Lung (tissue), 12 donors: ENCODE results near the gene TDP2. TPM values are rescaled to one million over a fixed set of nuclear protein-coding genes. Genes with fewer than 3 reads are reported as not detected.

ENCODE experiments used
- ATAC-seq: fragments of 200-7000 bp; cut with Tn5 transposase; one replicate; pipeline ENCODE4 v1.9.1; 2020; ENCODE audit warnings: moderate number of reproducible peaks; ENCODE audit not compliant: insufficient read depth, low FRiP score
- DNase-seq, 3 donors: peaks; one replicate each; pipeline ENCODE4 v3.0.0-alpha.2; 2013 to 2017
- H3K27ac ChIP-seq, 2 donors: one replicate each; pipeline ENCODE4 v1.5.1; 2013; ENCODE audit warnings: mild to moderate bottlenecking in 2 of 2, moderate library complexity in 2 of 2, control low read depth in 1 of 2, inconsistent platforms in 1 of 2, low read depth in 1 of 2, low read length in 1 of 2
- H3K27me3 ChIP-seq, 3 donors: one replicate each; pipeline ENCODE4 v1.5.1; 2013; ENCODE audit warnings: low read length in 2 of 3; ENCODE audit not compliant: control insufficient read depth in 3 of 3, insufficient read depth in 3 of 3
- H3K36me3 ChIP-seq, 4 donors: one replicate each; pipeline ENCODE4 v1.5.1; 2013; ENCODE audit warnings: low read length in 4 of 4, mild to moderate bottlenecking in 1 of 4, moderate library complexity in 1 of 4; ENCODE audit not compliant: control insufficient read depth in 4 of 4, insufficient read depth in 4 of 4
- H3K4me1 ChIP-seq, 5 donors: one replicate each; pipeline ENCODE4 v1.5.1; 2013; ENCODE audit warnings: low read length in 5 of 5, mild to moderate bottlenecking in 2 of 5, moderate library complexity in 1 of 5; ENCODE audit not compliant: control insufficient read depth in 5 of 5, insufficient read depth in 5 of 5
- H3K4me3 ChIP-seq: one replicate; pipeline ENCODE4 v1.5.1; 2013; ENCODE audit warnings: mild to moderate bottlenecking, control low read depth, moderate library complexity
- H3K9ac ChIP-seq, 2 donors: one replicate each; pipeline ENCODE4 v1.5.1; 2013; ENCODE audit warnings: low read length in 2 of 2, control low read depth in 1 of 2; ENCODE audit not compliant: insufficient read depth in 1 of 2
- H3K9me3 ChIP-seq, 4 donors: one replicate each; pipeline ENCODE4 v1.5.1; 2013; ENCODE audit warnings: low read length in 3 of 4, mild to moderate bottlenecking in 1 of 4, moderate library complexity in 1 of 4; ENCODE audit not compliant: control insufficient read depth in 4 of 4, insufficient read depth in 3 of 4
- CTCF ChIP-seq: IDR thresholded peaks from 2 replicates; pipeline ENCODE4 v1.5.1; 2012; ENCODE audit warnings: mild to moderate bottlenecking; ENCODE audit errors: control extremely low read depth, extremely low read depth
- WGBS, 2 donors: extraction: QIAGEN DNeasy Blood & Tissue Kit; methylation state at CpG; one replicate each; pipeline ENCODE4 v1.1.7; 2013; 5-methylcytosine and 5-hydroxymethylcytosine counted together
- polyA plus RNA-seq, 2 donors: library from polyadenylated mRNA; stranded (reverse); fragments of 200-250 nt; gene quantifications; one replicate each; pipeline ENCODE4 v1.2.1, GENCODE V29; 2013
- total RNA-seq, 2 donors: library from RNA; depleted of rRNA in 1 of 2; stranded (reverse); fragments of >200 nt in 1 of 2; gene quantifications; one replicate each; pipeline ENCODE4 v1.2.1, GENCODE V29; 2014 to 2021
- donor health status: control.
- donor health status: control.
- donor health status: Bipolar disorder and iron deficiency.
- donor health status: healthy.
- donor health status: DM: yes; HTN: yes; CAD: no.

Gene TDP2
- total and polyA plus RNA-seq, 4 donors: 36.8 to 56.8 (median 41.8) TPM

GRCh38 chr6:24606200-24606930 lies 60.3 kb downstream of the TDP2 start:
- no peak for TF ChIP-seq CTCF
- Histone ChIP-seq H3K4me1 (peaks cover 0 to 1% (median 0%) of the 10 kb centered on the region in 5 donors), H3K4me3 (no peak overlapping the region), H3K27ac (no peak overlapping the region), H3K36me3 (no peaks in the 10 kb centered on the region), H3K9ac (no peak overlapping the region), H3K27me3 (no peaks in the 10 kb centered on the region), H3K9me3 (peaks cover 0 to 3% (median 1%) of the 10 kb centered on the region in 4 donors)
- WGBS, 2 donors: 89 to 90% methylated on average over 6 of the region's 6 CpGs
- DNase-seq (no peak), ATAC-seq (no peak)

- WGBS, 2 donors: 85 to 87% methylated on average over 2 of the region's 2 CpGs
- Histone ChIP-seq H3K9ac (no peak overlapping the region), H3K36me3 (no peaks in the 10 kb centered on the region), H3K27me3 (no peaks in the 10 kb centered on the region), H3K4me1 (no peaks in the 10 kb centered on the region), H3K9me3 (peaks cover 0 to under 1% (median 0%) of the 10 kb centered on the region in 4 donors), H3K27ac (no peak overlapping the region), H3K4me3 (no peak overlapping the region)
- ATAC-seq (no peak), DNase-seq (no peak)
- TF ChIP-seq CTCF: no peak
Observed at GRCh38 chr6:24603241-24603640, 63.5 kb downstream of the TDP2 start.

GRCh38 chr6:24600903-24601302 lies 65.8 kb downstream of the TDP2 start:
- no peak for DNase-seq
- no peak overlapping the region for H3K27ac ChIP-seq
- 52 to 58% methylated on average over 4 of the region's 4 CpGs for WGBS, 2 donors
- no peaks in the 10 kb centered on the region for H3K36me3 ChIP-seq
- no peaks in the 10 kb centered on the region for H3K27me3 ChIP-seq
- peaks cover 0 to 2% (median 0%) of the 10 kb centered on the region in 4 donors for H3K9me3 ChIP-seq
- H3K9ac ChIP-seq: no peak overlapping the region
- TF ChIP-seq CTCF: no peak
- no peaks in the 10 kb centered on the region for H3K4me1 ChIP-seq
- no peak overlapping the region for H3K4me3 ChIP-seq
- ATAC-seq: no peak

Other genes with a start within 250 kb of the TDP2 start
- gene GPLD1, start 177.3 kb downstream of the TDP2 start, total RNA-seq: 1 to 10 TPM; 2.2 to 3.8 TPM
- 1 to 10 TPM in 1 of 2 donors, under 1 TPM in 1; 0.45 to 1.1 TPM for gene GPLD1, start 177.3 kb downstream of the TDP2 start, polyA plus RNA-seq
- gene ALDH5A1, start 171.9 kb downstream of the TDP2 start, total RNA-seq: 10 to 100 TPM; 11.2 to 12.8 TPM
- gene ALDH5A1, start 171.9 kb downstream of the TDP2 start, polyA plus RNA-seq: 1 to 10 TPM; 3.1 to 7.7 TPM
- gene KIAA0319, start 20.7 kb downstream of the TDP2 start, total RNA-seq: 1 to 10 TPM; 1.1 to 2.9 TPM
- gene KIAA0319, start 20.7 kb downstream of the TDP2 start, polyA plus RNA-seq: under 1 TPM; 0.38 to 0.59 TPM
- 10 to 100 TPM in 1 of 2 donors, 1 to 10 TPM in 1; 4.7 to 14.1 TPM for gene ACOT13, start 178 bp upstream of the TDP2 start, total RNA-seq
- 10 to 100 TPM; 14.6 to 59.3 TPM for gene ACOT13, start 178 bp upstream of the TDP2 start, polyA plus RNA-seq
- 100 to 1,000 TPM in 1 of 2 donors, 10 to 100 TPM in 1; 71.8 to 123 TPM for gene C6orf62, start 52.3 kb upstream of the TDP2 start, total RNA-seq
- gene C6orf62, start 52.3 kb upstream of the TDP2 start, polyA plus RNA-seq: 10 to 100 TPM; 79.3 to 80.9 TPM
- 10 to 100 TPM; 15.5 to 18.3 TPM for gene GMNN, start 108.0 kb upstream of the TDP2 start, total RNA-seq
- 10 to 100 TPM; 11.4 to 12.1 TPM for gene GMNN, start 108.0 kb upstream of the TDP2 start, polyA plus RNA-seq
- 1 to 10 TPM; 1.5 to 3.2 TPM for gene ARMH2, start 132.0 kb upstream of the TDP2 start, total RNA-seq
- 1 to 10 TPM in 1 of 2 donors, under 1 TPM in 1; 0.56 to 1.1 TPM for gene ARMH2, start 132.0 kb upstream of the TDP2 start, polyA plus RNA-seq